B cell (primary cell): Measurements from ENCODE around the gene FAF2. TPM values are rescaled to one million over a fixed set of nuclear protein-coding genes. Genes with fewer than 3 reads are reported as not detected.

ENCODE experiments used
- ATAC-seq: fragments of 200-7000 bp; cut with Tn5 transposase; one replicate; pipeline ENCODE4 v1.10.0; 2021; ENCODE audit warnings: low read depth, mild to moderate bottlenecking, moderate number of reproducible peaks, moderate library complexity
- CTCF ChIA-PET: fragments of 350-600 bp; sonication (Branson Sonifier 250); formaldehyde crosslinking; loops from one replicate; lab custom pipeline; 2021; ENCODE audit warnings: antibody characterized with exemption, inconsistent platforms; lab: Charles Lee
- POLR2A ChIA-PET: fragments of 350-600 bp; sonication (Branson Sonifier 250); formaldehyde crosslinking; loops from one replicate; lab custom pipeline; 2021; ENCODE audit warnings: antibody characterized with exemption; lab: Charles Lee
- DNase-seq: peaks from one replicate; pipeline ENCODE4 v3.0.0; 2013
- H2AFZ ChIP-seq: 2 replicates; pipeline ENCODE4 v1.6.1; 2012; ENCODE audit warnings: mild to moderate bottlenecking, low read depth, low read length; ENCODE audit not compliant: insufficient read depth, poor library complexity, severe bottlenecking
- H3K27ac ChIP-seq, 2 donors: 1 replicate in 1 of 2; 2 replicates in 1 of 2; pipeline ENCODE4 v1.5.1; 2012 to 2013; ENCODE audit warnings: low read length in 2 of 2, mild to moderate bottlenecking in 2 of 2, moderate library complexity in 1 of 2
- H3K27me3 ChIP-seq, 4 experiments: fragments of 200-600 bp in 1 of 4; sonication (generic) in 1 of 4; replicated peaks in 1 of 4; 1 replicate in 2 of 4; 2 replicates in 2 of 4; pipeline versions ENCODE4 v1.6.1 to v1.7.0; 2013 to 2016; ENCODE audit warnings: low read length in 3 of 4, mild to moderate bottlenecking in 2 of 4, mixed read lengths in 1 of 4, moderate library complexity in 1 of 4; ENCODE audit not compliant: insufficient read depth in 4 of 4, control insufficient read depth in 3 of 4; ENCODE audit errors: control extremely low read depth in 1 of 4
- H3K36me3 ChIP-seq, 2 experiments: replicated peaks in 1 of 2; 1 replicate in 1 of 2; 2 replicates in 1 of 2; pipeline versions ENCODE4 v1.6.1 to v1.7.1; 2013; ENCODE audit warnings: low read length in 1 of 2; ENCODE audit not compliant: insufficient read depth in 2 of 2, control insufficient read depth in 1 of 2; ENCODE audit errors: control extremely low read depth in 1 of 2, extremely low read depth in 1 of 2
- H3K4me1 ChIP-seq, 2 donors: fragments of 200-600 bp in 1 of 2; sonication (generic) in 1 of 2; 1 replicate in 1 of 2; 2 replicates in 1 of 2; pipeline versions ENCODE4 v1.5.1 to v1.6.1; 2013 to 2017; ENCODE audit warnings: low read length in 2 of 2; ENCODE audit not compliant: control insufficient read depth in 2 of 2, insufficient read depth in 2 of 2
- H3K4me2 ChIP-seq: replicated peaks from 2 replicates; pipeline ENCODE3; 2012; ENCODE audit warnings: mild to moderate bottlenecking, low read depth, low read length; ENCODE audit not compliant: poor library complexity, severe bottlenecking
- H3K4me3 ChIP-seq, 5 experiments: fragments of 200-600 bp in 1 of 5; sonication (generic) in 1 of 5; 1 replicate in 3 of 5; 2 replicates in 2 of 5; pipeline versions ENCODE4 v1.5.1 to v1.7.0; 2011 to 2016; ENCODE audit warnings: low read length in 4 of 5, mild to moderate bottlenecking in 4 of 5, low read depth in 2 of 5, control low read depth in 1 of 5, moderate library complexity in 1 of 5; ENCODE audit not compliant: insufficient read depth in 1 of 5; ENCODE audit errors: control extremely low read depth in 1 of 5, extremely low read depth in 1 of 5
- H3K79me2 ChIP-seq: fragments of 200-600 bp; sonication (generic); one replicate; pipeline ENCODE4 v1.6.0; 2016; ENCODE audit warnings: low read length; ENCODE audit not compliant: control insufficient read depth, insufficient read depth
- H3K9ac ChIP-seq: fragments of 200-600 bp; sonication (generic); 2 replicates; pipeline ENCODE4 v1.6.1; 2017; ENCODE audit warnings: mild to moderate bottlenecking, low read length, moderate library complexity
- H3K9me3 ChIP-seq, 3 donors: one replicate each; pipeline versions ENCODE4 v1.6.1 to v1.7.1; 2013; ENCODE audit warnings: low read length in 2 of 3; ENCODE audit not compliant: control insufficient read depth in 2 of 3, insufficient read depth in 1 of 3; ENCODE audit errors: control extremely low read depth in 1 of 3
- H4K20me1 ChIP-seq: 2 replicates; pipeline ENCODE4 v1.6.0; 2012; ENCODE audit warnings: mild to moderate bottlenecking, low read length; ENCODE audit not compliant: insufficient read depth, control insufficient read depth, poor library complexity, severe bottlenecking
- H3K27ac Mint-ChIP-seq: one replicate; pipeline ENCODE4 v1.8.0; 2021; ENCODE audit warnings: mixed read lengths
- H3K27me3 Mint-ChIP-seq: one replicate; pipeline ENCODE4 v1.8.0; 2021; ENCODE audit warnings: mixed read lengths
- H3K4me1 Mint-ChIP-seq: one replicate; pipeline ENCODE4 v1.8.0; 2021; ENCODE audit warnings: mixed read lengths
- H3K4me3 Mint-ChIP-seq: one replicate; pipeline ENCODE4 v1.8.0; 2021; ENCODE audit warnings: mixed read lengths
- H3K9me3 Mint-ChIP-seq: one replicate; pipeline ENCODE4 v1.8.0; 2022; ENCODE audit warnings: mixed read lengths; ENCODE audit not compliant: insufficient read depth
- EZH2 ChIP-seq: IDR thresholded peaks from 2 replicates; pipeline ENCODE4 v1.6.1; 2012; ENCODE audit warnings: borderline replicate concordance, low read depth, mild to moderate bottlenecking, moderate library complexity, low read length; ENCODE audit not compliant: insufficient read depth, poor library complexity, severe bottlenecking
- WGBS: methylation state at CpG from one replicate; pipeline ENCODE4 v1.1.5; 2013; ENCODE audit warnings: missing lambda C conversion rate; ENCODE audit not compliant: insufficient coverage; 5-methylcytosine and 5-hydroxymethylcytosine counted together
- intact Hi-C: fragments of 100-400 bp; cut with micrococcal nuclease; formaldehyde crosslinking; loops from one replicate; pipeline ENCODE4 v1.10.0; 2022
- polyA plus RNA-seq: library from polyadenylated mRNA; depleted of rRNA; stranded (reverse); fragments of >200 nt; gene quantifications from 2 replicates; pipeline ENCODE4 v1.2.3, GENCODE V29; 2012
- total RNA-seq, 2 donors: library from RNA; stranded (reverse); fragments of 120-200 nt in 1 of 2; gene quantifications; 1 replicate in 1 of 2; 2 replicates in 1 of 2; pipeline versions ENCODE4 v1.2.3 to v1.2.4, GENCODE V29; 2013 to 2022
- TF ChIP-seq, protein P1 (sequence below): fragments of 200-600 bp; IDR thresholded peaks from one replicate; pipeline ENCODE4 v1.8.0; 2022; ENCODE audit warnings: antibody characterized with exemption, mild to moderate bottlenecking

FAF2 gene
- total and polyA plus RNA-seq, 2 donors (not counting 1 experiment from before 2014, with no cell fraction given), result 10.9 to 35.1 TPM

DNA sequence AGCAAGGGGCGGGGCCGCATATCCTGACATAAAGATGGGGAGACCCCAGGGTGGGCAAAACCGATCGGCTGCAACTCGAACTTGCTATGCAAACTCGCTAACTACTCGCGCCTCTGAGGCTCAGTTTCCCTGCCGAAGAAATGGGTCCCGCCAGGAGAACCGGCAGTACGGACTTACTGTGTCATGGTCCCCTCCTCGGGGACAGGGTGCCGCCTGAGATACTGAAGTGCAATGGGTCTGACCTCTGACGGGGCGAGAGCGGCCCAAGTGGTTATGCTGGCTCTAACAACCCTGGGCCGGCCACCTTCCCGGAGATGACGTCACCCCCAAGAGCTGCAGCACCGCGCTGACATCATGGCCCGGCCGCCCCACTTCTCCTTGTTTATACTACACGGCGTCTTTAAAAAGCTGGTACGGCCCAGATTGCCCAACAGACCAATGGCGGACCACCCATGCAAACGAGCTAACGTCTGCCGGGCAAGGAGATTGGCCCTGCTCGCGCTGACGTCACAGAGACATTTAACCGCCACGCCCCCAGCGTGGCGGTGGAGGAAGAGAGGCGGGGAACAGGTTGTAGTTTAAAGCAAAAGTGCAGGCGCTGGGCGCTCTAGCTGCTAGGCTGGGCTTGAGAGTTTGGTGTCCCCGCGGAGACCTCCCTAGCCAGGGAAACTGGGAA, 89.5 kb downstream of the FAF2 start:
- Histone ChIP-seq H2AFZ (peak overlapping the region; percentile 77), H3K27me3 (no peaks in the 10 kb centered on the region), H3K4me1 (peaks cover 52 to 60% of the 10 kb centered on the region in 2 donors), H3K4me3 (peak overlapping the region; percentile 84 to 100 (median 94)), H3K9ac (peak overlapping the region; percentile 98), H3K36me3 (peaks cover 0 to 21% of the 10 kb centered on the region in 2 experiments), H3K9me3 (peaks cover 0 to 8% (median 0%) of the 10 kb centered on the region in 3 donors), H3K79me2 (peaks cover 51% of the 10 kb centered on the region), H4K20me1 (peaks cover 43% of the 10 kb centered on the region), H3K27ac (peak overlapping the region; percentile 93 to 99), H3K4me2 (peak overlapping the region; percentile 92)
- Mint-ChIP-seq H3K27me3 (no peaks in the 10 kb centered on the region), H3K27ac (peak overlapping the region; percentile 100), H3K4me3 (peak overlapping the region; percentile 99), H3K9me3 (no peaks in the 10 kb centered on the region), H3K4me1 (peaks cover 71% of the 10 kb centered on the region)
- ChIA-PET POLR2A (interaction anchor here (1.0 to 4.1 kb wide), 12 partner anchors 9 to 976 kb away, joined by 3 to 30 read pairs (median 5); partner anchors contain the start of genes CDHR2, CLTB, EIF4E1B and FAF2), CTCF (interaction anchor here (0.9 to 5.3 kb wide), 9 partner anchors 10 to 175 kb away, joined by 3 to 33 read pairs (median 4); partner anchors contain the start of genes CLTB, FAF2 and TSPAN17)
- TF ChIP-seq EZH2, result no peak
- TF ChIP-seq, protein P1, sequence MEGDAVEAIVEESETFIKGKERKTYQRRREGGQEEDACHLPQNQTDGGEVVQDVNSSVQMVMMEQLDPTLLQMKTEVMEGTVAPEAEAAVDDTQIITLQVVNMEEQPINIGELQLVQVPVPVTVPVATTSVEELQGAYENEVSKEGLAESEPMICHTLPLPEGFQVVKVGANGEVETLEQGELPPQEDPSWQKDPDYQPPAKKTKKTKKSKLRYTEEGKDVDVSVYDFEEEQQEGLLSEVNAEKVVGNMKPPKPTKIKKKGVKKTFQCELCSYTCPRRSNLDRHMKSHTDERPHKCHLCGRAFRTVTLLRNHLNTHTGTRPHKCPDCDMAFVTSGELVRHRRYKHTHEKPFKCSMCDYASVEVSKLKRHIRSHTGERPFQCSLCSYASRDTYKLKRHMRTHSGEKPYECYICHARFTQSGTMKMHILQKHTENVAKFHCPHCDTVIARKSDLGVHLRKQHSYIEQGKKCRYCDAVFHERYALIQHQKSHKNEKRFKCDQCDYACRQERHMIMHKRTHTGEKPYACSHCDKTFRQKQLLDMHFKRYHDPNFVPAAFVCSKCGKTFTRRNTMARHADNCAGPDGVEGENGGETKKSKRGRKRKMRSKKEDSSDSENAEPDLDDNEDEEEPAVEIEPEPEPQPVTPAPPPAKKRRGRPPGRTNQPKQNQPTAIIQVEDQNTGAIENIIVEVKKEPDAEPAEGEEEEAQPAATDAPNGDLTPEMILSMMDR, result no peak
- ATAC-seq (peak; percentile 70), DNase-seq (peak; percentile 99)
- intact Hi-C loops, result loop anchor here (1.0 kb wide), 5 partner anchors 89 to 176 kb away; partner anchors contain the start of genes CLTB, FAF2, KIAA1191 and TSPAN17
- under 1% methylated on average over 41 of the region's 43 CpGs for WGBS
